HG02981 (cell line): ENCODE measurements around the gene PAX9.

Source experiments
- ATAC-seq: cut with Tn5 transposase; IDR thresholded peaks from one replicate; pipeline ENCODE4 v1.9.1; 2021; ENCODE audit warnings: mild to moderate bottlenecking, moderate library complexity; ENCODE audit not compliant: unreplicated experiment

Gene PAX9

DNA sequence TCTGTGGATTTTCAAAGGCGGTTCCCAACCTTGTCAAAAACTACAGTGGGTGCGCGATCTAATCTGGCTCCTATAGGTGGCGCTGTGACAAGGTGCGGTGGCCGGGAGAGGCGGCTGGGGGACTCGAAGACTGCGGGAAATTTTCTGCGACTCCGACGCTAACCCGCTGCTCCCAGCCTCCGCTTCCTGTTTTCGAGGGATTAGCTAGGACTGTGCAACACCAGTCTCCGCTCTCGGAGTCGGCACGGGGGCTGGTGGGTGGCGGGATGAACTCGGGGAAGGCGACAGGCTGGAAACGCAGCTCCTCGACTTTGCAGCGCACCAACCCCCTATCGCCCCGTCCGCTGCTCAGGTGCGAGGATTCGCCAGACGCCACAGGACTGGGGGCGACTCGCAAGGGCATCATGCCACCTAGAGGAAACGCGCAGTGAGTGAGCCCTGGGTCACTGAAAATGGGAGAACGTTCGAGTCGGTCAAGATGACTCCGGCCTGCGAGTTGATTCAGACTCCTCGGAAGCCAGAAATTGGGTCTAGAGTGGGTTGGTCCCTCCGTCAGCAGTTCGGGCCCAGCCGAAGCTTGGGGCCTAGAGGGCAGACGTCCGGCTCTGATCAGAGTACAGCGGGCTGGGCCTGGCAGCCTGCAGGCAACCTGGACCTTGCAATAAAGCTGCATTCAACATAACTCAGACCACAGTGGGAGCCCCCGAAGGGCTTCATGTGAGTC, 5.5 kb upstream of the PAX9 start:
- no peak for ATAC-seq

- no peak for ATAC-seq
Observed at GRCh38 chr14:36656687-36657398, 4.8 kb upstream of the PAX9 start.

GRCh38 chr14:36657399-36658122, 4.1 kb upstream of the PAX9 start:
- ATAC-seq = no peak

- ATAC-seq = no peak
Observed at GRCh38 chr14:36658123-36659009, 3.3 kb upstream of the PAX9 start.

DNA sequence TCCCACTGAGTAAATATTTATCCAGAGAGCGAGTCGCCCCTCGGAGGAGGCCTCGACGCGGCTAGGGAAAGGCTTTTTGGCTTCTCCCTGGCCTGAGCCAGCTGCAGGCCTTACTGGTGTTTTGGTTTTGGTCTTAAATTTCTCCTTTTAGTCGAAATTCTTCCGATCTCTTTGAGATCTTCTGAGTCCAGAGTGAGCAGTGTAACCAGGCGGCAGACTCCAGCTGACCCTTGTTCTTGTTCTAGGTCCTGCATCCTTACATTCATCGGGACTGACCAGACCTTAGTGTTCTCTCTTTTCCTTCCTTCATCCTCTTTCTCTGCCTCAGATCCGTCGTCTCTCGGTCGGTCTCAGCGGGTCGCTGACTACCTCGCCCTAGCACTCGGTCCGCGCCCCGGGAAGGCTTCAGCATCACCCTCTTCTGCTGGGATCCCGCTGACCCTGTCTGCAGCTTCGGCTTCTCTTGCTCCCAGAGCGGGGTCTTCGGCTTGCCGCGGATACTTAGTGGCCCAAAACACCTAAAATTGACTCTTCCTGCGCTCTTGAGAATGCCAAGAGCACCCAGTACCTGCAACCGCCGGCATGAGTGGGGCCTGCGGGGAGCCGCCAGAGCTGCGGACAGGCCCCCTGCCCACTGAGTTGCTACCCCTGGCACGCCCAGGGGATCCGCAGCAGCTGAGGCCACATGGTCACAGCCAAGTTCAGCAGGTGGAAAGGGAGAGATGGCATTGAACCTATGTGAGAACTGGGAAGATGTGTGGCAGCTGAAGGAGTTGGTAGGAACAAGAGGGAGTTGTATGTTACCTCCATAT, 2.4 kb upstream of the PAX9 start:
- no peak for ATAC-seq

- ATAC-seq = no peak
Observed at GRCh38 chr14:36659822-36660735, 1.6 kb upstream of the PAX9 start.

GRCh38 chr14:36660736-36661505, 739 bp upstream of the PAX9 start:
- ATAC-seq = no peak

DNA sequence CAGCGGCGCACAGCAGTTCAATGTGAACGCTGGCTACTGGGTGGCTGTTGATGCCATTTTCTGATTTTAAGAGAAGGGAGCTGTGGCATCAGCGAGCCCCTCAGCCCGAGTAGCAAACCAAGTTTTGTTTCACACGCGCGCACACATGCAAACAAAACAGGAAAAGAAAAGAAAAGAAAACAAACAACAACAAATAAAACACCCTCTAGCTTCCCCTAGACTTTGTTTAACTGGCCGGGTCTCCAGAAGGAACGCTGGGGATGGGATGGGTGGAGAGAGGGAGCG, 540 bp downstream of the PAX9 start:
- ATAC-seq = no peak

DNA sequence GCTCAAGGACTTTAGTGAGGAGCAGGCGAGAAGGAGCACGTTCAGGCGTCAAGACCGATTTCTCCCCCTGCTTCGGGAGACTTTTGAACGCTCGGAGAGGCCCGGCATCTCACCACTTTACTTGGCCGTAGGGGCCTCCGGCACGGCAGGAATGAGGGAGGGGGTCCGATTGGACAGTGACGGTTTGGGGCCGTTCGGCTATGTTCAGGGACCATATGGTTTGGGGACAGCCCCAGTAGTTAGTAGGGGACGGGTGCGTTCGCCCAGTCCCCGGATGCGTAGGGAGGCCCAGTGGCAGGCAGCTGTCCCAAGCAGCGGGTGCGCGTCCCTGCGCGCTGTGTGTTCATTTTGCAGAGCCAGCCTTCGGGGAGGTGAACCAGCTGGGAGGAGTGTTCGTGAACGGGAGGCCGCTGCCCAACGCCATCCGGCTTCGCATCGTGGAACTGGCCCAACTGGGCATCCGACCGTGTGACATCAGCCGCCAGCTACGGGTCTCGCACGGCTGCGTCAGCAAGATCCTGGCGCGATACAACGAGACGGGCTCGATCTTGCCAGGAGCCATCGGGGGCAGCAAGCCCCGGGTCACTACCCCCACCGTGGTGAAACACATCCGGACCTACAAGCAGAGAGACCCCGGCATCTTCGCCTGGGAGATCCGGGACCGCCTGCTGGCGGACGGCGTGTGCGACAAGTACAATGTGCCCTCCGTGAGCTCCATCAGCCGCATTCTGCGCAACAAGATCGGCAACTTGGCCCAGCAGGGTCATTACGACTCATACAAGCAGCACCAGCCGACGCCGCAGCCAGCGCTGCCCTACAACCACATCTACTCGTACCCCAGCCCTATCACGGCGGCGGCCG, 1.1 kb downstream of the PAX9 start:
- no peak for ATAC-seq

DNA sequence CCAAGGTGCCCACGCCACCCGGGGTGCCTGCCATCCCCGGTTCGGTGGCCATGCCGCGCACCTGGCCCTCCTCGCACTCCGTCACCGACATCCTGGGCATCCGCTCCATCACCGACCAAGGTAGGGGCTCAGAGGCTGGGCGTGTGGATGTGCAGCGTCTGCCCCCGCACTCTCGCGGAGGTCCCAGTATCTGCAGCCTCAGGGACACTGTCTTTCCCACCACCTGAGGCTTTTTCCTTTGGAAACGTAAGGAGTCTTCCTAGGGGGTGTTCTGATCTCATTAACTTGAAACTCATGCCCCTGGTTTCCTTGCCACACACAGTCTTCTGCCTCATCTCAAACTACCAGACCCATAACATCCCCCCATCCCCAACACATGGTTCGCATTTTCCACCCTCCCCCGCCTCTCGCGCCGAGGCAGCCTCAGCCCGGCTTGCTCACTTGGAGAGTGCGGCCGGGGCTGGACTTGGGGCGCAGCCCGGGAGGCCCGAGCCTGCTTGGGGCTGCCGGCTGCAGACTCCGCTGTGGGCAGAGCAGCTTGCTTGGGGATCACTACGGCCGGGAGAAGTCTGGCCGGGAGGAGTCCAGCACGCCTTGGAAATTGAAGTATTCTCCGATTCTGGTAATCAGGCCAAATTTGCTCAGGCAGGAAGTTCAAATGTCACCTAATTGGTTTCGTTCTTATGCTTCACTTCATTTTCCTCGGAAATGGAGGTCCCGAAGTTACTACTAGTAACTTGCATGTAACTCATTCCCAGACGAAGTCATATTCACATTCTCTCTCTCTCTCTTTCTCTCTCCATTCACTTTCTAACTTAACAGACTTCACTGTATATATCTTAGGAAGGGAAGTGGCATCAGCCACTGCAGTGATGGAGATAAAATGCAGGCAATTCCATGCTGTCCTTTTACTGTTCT, 2.0 kb downstream of the PAX9 start:
- no peak for ATAC-seq

DNA sequence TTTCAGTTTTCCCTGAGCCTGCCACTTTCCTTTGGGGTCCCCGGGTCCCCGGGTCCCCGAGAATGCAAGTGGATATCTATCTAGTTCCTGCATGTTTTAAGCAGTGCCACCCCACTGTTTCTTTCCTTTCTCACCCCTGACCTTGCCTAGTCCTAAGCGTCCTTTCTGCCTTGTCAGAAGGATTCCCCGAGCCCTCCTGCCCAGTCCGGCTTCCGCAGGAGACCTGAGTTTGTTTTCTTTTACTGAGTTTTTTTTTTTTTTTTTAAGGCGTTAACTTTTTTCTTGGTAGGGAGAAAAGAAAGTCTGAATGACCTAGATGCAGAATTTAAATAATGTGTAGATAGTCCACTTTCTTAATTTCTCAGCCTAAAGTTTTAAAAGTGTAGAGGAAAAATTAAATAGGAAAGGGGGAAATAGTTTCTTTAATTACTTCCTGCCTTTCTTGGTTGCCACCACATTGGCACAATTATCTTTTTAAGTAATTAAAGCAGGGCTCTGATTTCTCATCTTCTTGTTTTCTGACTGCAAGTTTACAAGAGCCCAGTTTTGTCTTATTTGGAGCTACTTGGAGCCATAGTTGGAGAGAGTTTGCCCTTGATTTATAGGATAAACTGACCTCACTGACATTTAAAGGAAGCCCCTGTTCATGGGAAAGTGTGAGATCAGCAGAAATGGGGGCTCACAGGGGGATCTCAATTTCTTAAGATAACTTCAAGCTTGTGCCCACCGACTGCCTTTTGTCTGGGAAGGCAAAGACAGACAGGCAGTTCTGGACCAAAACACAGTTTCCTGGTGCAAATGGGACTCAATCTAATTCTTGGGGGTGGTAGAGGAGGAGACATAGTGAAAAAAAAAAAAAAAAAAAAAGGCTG, 2.9 kb downstream of the PAX9 start:
- ATAC-seq = no peak

- ATAC-seq = no peak
Observed at GRCh38 chr14:36665887-36666415, 4.3 kb downstream of the PAX9 start.

DNA sequence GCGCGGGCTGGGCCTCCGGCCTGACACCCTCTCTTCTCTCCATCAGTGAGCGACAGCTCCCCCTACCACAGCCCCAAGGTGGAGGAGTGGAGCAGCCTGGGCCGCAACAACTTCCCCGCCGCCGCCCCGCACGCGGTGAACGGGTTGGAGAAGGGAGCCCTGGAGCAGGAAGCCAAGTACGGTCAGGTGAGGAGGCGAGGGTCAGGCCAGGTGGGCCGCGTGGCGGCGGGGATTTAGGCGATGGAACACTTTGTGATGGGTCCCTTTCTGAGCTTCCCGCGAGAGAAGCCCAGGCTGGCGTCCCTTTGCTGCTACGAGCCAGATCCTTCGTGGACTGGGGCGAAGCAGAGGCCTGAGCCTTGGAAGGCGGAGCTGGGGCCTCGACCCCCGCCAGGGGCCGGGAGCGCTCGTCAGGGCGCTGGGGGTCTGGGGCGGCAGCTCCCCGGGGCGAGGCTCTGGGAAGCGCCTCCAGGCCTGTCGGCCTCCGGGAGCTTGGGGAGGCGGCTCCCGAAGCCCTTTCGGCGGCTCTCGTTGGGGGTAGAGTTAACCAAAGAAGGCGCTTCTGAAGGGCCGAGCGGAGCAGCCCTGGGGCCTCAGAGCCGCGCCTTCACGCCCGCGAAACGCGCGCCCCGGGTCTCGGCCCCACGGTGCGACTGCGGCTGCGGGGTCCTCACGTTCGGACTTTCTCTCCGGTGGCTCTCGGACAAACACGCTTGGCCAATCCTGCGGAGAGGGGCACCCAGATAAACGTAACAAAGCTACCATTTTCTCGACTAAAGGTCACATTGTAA, 5.0 kb downstream of the PAX9 start:
- no peak for ATAC-seq

- no peak for ATAC-seq
Observed at GRCh38 chr14:36667679-36668078, 6.0 kb downstream of the PAX9 start.

- no peak for ATAC-seq
Observed at GRCh38 chr14:36671149-36671548, 9.5 kb downstream of the PAX9 start.
